ENCODE data around the gene ZDHHC1.

ZDHHC1 gene

DNA sequence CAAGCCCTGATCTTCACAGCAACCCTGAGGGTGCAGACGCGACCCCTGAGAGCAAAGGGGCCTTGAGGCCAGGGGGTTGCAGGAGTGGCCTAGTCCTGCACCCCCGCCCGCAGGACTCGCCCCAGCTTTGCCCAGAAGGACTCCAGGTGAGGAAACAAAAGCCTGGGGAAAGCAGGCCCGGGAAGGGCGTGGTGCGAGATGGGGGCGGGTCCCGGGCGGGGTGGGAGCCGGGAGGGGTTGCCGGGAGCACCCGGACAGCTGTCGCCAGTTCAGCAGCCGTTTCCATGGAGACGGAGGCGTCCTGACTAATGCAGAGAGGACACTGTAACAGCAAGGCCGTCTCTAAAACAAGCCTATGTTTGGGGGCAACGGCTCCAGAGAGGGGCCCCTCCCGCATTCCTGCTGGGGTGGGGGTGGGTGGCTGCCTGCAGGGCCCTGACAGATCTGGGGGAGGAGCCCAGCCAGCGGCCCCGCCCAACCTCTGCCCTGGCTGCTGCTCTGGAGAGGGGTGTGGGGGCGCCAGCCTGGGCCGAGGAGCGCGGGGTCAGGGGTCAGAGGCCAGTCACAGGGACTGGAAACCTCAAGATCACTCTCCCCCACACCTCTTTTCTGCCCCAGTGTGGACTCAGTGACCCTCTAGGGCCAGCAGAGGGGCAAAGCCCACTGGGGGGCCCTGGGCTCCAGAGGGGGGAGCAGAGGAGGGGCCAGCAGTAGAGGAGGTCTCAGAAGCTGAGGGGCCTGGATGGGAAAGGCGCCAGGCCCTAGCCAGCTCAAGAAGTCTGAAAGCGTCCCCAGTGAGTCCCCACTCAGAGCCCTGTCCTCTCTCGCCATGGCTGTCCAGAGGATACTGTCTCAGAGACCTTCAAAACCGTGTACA, 19.9 kb downstream of the ZDHHC1 start:
- in situ Hi-C loops (cut with MboI; ENCODE audit: low sequenced_read_pairs), result no loop called here

DNA sequence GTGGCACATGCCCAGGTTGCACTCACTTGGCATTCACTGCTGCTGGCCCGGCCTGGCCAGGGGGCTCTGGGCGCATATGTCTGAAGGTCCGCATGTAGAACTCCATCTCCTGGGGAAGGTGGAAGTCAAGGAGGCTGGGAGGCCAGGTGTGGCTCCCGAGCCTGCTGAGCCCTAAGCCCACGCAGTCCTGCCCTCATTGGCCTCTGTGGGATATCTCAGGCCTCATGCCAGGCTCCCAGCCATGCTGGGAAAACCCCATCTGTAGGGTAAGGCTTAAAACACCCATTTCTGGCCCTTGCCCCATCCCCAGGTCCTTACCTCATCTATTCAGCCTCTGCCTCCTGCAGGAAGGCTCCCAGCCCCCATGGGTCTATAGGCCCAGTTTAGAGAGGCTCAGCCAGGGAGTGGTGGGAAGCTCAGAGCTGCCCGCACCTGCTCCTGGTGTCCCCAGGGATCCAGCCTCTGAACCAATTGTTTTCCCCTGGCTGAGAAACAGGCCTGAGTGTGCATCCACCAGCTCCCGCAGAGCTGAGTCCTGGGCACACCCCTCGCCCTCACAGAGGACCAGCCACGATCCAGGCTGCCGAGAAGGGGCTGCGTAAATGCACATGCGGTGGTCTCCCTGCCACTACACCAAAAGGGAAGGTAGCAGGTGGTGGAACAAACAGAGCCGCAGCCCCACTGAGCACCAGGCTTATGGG, 20.7 kb downstream of the ZDHHC1 start:
- in situ Hi-C loops (cut with MboI; ENCODE audit: low sequenced_read_pairs), result no loop called here

DNA sequence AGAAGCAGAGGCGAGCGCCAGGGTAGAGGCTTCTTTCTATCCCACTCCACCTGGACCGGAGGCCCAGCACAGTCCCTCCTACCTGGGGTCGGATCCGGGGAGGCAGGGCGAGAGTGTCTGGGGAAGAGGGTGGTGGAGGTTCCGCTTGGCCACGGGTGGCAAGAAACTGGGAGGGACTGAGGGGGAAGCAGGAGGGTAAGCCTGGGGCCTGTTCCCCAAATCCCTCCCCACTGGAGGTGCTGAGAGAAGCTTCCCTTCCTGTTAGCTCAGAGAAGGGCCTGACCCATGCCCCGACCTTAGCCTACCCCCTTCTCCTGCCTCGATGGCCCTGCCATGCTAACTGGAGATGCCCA, 21.2 kb downstream of the ZDHHC1 start:
- in situ Hi-C loops (cut with MboI; ENCODE audit: low sequenced_read_pairs), result no loop called here

DNA sequence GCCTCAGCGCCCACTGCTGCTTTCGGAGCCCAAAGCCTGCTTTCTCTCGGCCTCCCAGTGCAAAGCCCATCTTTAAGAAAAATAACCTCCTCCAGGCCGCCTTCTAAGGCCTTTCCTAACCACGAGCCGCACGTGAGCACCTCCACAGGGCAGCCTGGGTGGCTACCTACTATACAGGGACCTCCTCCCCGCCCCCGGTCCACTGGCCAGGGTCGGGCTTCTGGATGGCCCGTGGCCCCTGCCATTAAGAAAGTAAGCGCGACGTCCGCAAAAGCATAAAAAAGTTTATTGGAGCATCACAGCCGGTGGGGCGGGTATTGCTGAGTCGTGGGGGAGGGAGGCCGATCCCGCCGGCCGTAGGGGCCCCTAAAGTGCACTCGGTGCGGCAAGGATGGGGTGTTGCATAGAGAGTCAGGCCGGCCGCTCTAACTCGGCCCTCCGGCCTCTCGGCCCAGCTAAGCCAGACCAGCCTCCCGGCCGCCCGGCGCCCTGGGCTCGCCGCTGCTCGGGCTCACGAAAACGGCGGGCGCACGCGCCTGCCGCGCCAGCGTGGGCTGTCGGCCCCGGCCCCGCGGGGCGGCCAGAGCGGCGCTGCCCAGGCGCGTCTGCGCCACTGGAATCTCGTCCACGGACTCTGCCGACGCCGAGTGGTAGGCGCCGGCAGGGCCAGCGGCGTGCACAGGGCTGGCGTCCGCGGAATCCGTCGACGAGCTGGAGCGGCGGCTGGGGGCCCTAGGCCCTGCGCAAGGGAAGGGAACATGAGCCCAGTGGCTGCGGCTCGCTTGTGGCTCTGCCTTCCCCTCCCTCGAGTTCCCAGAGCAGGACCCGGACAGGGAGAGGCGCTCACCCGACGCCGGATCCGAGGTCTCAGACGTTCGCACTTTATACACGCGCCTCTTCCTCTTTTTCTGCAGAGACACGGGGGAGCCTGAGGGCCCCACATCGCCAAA, 21.8 kb downstream of the ZDHHC1 start:
- in situ Hi-C loops (cut with MboI; ENCODE audit: low sequenced_read_pairs), result no loop called here

DNA sequence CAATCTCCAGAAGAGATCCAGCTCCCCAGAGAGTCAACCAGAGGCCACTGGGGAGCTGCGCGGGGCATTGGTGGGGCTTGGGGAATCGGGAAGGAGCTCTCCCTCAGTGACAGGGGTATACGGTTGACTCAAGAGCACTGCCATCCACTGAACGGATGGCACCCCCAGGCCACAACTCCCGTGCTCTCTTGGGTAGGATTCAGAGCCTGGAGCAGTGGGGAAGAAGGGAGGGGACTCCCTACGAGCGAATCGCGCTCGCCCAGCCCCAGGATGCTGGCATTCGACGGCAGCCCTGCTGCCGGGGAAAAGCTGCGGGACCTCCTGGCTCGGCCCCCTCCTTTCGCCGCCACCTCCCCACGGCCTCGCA, 22.5 kb downstream of the ZDHHC1 start:
- in situ Hi-C loops (cut with MboI; ENCODE audit: low sequenced_read_pairs), result no loop called here

DNA sequence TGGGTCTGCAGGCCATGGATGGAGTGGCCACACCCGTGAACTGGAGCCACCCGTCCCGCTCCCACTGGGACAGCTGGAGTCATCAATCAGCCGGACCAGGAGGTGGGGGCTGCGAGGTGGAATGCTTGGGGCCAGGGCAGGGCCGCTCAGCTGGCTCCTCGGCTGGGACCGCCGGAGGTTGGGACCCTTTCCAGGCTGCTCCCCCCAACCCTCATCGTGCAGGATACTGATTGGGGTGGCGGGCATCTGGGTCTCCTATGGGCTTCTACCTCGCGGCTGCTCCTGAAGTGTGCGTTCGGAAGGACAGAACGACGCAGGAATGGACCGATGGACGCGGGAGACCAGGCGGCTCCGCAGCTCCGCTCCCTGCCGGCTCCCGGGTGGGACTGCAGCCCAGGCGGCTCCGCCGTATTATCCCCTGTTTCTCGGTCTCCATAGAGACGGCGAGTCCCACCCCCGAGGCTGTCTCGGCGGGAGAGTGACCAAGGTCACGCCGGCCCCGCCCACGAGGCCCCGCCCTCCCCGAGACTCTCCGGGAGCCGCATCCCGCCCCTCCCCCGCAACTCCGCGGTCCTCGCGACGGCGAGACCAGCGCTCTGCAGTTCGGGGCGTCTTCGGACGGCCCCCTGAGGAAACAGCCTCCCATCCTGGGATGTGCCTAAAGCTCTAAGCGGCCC, 23.0 kb downstream of the ZDHHC1 start, which contains the start of gene TPPP3:
TSS of gene TPPP3 (minus strand) at position 388 of the 677 bp plus-strand sequence. CDS start 2,387 bp downstream, outside the sequence.
- in situ Hi-C loops (cut with MboI; ENCODE audit: low sequenced_read_pairs), result no loop called here

DNA sequence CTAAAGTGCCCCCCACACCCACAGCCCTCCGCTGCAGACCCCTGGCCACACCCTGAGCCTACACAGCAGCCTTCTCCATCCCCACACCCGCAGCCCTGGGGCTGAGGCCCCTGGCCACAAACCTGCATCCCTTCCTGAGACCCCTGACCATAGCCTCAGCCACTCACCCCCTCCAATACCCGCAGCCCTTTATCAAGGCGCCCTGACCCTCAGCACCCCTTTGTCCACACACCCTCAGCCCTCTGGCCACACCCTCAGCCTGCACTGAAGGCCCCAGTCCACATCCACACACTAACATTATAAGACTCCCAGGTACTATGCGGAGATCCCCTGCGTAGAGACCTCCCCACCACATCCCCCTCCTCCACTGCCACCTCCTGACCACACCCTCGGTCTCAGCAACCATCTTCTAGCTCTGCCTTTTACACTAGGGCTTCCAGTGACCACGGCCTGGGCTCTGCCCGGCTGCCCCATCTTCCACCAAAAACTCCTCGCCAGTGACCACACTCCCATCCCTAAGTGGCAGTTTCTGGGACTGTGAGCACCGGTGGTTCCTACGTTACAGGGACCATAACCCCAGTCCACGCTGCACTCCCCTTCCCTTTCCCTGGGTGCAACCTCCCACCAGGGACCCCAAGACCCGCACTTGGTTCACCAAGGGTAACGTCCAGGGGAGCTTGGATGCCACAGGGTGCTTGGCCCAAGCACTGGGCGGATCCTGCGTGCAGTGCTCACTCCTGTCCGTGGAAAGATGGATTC, 23.8 kb downstream of the ZDHHC1 start:
- in situ Hi-C loops (cut with MboI; ENCODE audit: low sequenced_read_pairs), result no loop called here

DNA sequence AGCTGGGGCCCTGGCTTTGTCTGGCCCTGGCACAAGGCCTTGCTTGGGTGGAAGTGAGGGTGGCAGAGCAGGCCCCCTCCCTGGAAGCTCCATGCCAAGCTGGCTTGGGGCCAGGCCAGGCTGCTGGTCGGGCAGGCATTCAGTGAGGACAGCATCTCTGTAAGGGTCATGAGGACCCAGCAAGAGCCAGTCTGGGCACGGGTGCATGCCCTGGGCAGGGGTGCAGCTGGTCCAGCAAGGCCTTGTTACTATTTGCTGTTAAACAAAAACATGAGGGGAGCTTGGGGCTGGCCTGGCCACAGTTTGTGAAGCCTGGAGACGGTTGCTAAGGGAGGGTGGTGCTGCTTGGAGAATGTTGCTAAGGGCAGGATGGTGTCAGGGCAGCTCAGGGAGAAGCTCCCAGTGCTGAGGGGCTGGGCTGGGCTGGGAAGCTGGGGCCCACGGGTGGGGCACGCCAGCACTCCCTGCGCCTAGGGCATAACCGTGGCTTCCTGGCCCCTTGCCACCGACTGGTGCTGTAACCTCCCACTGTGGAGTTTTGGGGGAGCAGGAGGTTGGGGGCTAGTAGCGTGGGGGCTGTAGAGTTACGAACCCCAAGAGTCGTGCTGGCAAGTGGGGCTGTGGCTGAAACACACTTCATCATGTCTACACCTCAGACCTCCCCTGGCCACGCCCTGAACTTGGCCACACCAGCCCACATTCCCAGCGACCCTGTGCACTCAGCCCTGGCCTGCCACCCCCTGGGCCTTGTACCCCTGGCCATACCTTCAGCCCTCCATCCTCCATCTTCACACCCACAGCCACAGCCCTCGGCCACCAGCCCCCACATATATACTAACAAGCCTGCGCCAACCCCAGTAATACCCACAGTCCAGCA, 24.6 kb downstream of the ZDHHC1 start:
- in situ Hi-C loops (cut with MboI; ENCODE audit: low sequenced_read_pairs), result no loop called here

DNA sequence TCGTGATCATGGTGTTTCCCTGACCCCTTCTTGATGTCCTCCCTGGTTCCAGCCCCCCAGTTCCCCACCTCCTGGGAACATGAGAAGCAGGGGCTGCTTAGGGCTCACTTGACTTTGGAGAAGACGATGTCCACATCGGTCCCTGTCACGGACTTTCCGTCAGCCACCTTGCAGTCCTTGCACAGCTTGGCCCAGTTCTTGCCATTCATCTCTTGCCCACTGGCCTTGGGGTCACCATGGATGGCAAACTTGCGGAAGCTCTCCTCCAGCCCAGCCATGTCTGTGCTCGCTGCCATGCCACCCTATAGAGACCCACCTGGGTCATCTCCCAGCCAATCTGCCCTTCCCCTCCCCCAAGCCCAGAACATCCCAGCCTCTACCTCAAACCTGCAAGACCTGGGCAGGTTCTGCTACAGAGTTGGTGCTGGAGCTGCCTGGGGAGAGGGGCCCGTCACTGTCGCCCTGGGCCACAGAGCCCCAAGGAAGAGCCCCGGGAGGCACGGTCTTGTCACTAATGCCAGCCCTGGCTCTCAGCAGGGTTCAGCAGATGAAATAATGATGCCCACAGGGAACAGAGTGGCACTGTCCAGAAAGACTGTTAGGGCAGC, 25.4 kb downstream of the ZDHHC1 start:
- in situ Hi-C loops (cut with MboI; ENCODE audit: low sequenced_read_pairs), result no loop called here

DNA sequence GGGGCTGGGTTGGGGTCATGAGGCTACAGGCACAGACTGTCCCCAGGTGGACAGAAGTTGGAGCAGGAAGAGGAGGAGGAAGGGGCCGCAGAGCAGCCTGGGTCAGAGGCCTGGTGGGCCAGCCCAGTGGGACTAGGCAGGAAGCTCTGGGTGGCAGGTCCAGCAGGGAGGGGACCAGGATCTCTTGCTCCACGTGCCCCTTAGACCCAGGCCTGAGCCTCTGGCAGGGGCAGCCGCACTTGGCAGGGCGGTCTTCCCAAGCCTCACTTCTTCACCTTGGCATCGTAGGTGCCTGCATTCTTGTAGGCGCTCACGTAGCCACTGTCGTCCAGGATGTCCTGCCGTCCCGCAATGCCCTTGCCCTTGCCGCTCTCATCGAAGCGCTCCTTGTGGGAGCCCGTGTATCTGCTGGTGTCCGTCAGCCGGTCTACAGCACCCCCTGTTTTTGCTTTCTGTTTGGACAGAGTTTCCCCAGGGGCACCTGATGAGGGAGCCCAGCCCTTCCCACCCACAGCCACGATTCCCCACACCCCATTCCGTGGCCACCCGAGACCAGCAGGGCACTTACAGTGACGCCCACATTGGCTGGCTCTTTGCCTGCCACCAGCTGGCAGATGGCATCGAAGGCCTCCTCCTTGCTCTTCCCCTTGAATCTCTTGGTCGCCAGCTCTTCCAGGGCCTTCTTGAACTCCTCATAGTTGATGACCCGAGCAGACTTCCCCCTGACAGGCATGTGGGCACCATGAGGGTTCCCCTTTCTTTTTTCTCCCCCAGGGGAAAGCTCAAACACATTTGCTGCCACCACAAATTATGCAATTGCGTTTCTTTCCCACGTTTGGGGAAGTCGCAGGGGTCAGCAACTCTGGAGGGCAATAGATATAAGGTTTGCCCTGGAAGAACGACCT, 26.1 kb downstream of the ZDHHC1 start:
- in situ Hi-C loops (cut with MboI; ENCODE audit: low sequenced_read_pairs), result no loop called here

DNA sequence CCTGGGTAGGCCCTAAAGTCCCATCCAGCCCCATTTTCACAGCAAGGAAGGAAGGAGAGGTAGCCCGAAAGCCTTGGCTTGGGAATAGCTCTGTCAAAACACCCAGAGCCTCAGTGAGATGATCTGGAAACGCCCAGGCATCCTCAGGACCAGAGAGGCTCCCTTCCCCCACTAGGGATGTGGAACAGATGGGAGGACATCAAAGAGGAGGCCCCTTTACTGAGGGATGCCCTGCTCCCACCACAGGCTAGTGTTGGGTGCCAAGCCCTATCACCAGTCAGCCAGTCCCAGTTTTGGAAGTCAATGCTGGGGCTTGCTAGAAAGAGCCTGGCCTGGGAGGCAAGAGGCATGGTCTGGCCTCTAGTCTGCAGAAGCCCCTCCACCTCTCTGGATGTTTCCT, 27.7 kb downstream of the ZDHHC1 start:
- in situ Hi-C loops (cut with MboI; ENCODE audit: low sequenced_read_pairs), result no loop called here

DNA sequence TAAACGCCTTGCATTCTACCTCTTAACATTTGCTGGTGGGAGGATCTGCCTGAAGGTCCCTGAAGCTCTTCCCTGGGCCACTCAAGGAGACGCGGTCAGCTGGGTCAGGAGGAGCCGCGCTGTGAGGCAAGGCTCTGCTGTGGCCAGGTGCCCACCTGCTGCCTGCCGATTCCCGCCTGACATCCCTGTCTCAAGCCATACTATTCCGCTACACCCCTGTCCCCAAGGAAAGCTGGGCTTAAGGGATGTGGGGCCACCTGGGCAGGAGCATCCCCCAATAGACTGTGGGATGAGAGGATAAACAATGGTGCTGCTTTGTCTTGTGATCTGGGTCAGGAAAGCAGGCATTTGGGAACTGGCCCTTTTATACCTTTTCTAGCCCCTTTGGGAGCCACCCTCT, 28.1 kb downstream of the ZDHHC1 start:
- in situ Hi-C loops (cut with MboI; ENCODE audit: low sequenced_read_pairs), result no loop called here

DNA sequence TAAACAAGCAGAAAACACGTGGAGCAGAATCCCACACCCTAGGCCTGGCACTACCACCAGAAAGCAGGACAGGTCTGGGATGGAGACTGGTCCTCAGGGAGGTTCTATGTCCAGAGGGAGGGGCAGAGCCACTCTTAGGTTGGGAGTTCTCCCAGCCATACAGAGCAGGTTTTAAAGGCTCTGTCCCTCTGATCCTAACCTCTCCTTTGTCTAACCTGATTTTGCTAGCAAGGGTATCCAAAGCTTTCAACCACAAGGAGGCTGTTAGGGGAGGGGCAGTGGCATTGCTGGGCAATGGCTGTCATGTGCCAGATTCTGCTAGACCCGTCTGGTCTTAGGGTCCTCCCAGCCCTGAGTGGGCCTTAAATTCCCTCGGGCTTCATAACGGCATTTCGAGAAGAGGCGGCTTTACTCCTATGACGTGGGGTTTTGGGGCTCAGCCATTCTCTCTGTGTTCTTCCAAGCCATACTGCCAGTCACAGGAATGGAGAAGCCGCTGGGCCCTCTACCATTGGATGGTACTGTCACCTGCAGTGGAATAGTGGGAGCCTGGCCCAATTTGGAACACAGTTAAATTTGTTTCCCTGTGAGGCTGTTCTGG, 28.7 kb downstream of the ZDHHC1 start:
- in situ Hi-C loops (cut with MboI; ENCODE audit: low sequenced_read_pairs), result no loop called here

DNA sequence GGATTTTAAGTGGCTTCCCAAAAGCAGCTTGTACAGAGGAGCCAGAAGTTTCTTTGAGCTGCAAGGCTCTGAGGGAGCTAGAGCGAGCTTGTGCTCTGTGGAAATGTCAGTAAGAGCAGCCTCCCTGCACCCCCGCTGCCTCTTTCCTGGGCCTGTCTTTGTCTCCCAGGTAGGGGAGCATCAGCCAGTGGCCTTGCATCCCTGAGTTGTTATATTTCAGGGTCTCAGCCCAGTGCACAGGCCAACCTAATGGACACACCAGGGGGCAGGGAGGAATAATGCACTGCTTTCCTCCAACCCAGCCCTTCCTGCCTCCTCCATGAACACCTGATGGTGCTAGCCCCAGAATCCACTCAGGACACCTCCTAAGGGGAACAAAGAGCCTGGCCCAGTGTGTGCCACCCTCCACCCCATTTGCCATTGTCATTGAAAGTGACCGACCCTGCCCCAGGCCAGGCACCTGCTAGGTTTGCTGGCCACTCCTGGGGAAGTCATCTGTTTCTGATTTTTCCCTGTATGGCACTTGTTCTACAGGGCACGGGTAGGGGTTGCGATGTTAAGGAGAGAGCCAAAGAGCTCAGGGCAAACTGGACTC, 29.3 kb downstream of the ZDHHC1 start:
- in situ Hi-C loops (cut with MboI; ENCODE audit: low sequenced_read_pairs), result no loop called here

DNA sequence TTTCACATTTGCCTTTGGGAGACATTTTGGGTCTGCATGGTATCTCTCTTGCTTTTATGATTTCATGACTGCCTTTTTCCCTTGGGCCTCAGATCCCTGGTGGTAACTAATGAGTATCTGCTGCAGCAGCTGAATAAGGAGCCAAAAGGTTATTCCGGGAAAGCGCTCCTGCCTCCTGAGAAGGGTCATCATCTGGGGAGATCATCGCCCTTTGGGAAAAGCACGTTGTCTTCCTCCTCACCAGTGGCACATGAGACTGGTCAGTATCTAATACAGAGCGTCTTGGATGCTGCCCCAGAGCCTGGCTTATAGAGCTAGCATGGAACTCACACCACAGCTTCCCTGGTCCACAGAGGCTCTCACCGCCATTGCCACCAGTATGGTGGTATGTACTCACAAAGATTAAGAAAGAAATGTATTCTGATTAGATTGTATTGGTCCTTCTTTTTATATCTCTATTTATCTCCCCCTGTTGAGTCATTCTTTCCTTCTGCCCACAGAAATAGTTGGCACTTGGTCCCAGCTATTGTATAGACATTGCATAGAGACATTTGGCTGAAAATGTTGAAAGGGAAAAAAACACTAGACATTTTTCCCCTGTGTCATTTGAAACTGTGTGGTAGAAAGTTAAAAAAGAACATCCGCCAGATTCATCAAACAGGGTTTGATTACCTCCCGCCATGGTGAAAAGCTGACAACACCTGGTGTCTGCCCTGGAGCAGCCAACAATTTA, 31.3 kb downstream of the ZDHHC1 start:
- in situ Hi-C loops (cut with MboI; ENCODE audit: low sequenced_read_pairs), result no loop called here

DNA sequence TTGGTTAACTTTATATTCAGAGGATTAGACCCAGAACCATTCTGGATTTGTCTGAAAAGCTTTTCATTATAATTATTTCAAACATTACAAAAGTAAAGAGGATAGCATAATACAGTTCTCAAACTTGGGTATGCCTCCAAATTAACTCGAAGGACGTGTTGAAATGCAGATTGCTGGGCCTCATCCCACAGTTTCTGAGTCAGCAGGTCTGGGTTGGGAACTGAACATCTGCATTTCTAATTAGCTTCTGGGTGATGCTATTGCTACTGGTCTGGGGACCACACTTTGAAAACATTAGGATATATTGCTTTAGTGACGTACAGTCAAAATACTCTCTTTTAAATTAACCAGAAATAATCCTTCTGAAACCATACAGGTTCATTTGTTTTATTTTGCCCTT, 33.0 kb downstream of the ZDHHC1 start:
- in situ Hi-C loops (cut with MboI; ENCODE audit: low sequenced_read_pairs), result no loop called here
